Neutrophil (primary cell): ENCODE results near the gene LARP1.

ENCODE experiments used
- H3K27ac ChIP-seq: fragments of 200-600 bp; sonication (generic); 2 replicates; pipeline ENCODE4 v1.5.1; 2016; ENCODE audit warnings: mild to moderate bottlenecking, moderate library complexity
- H3K27me3 ChIP-seq: fragments of 200-600 bp; sonication (generic); 2 replicates; pipeline ENCODE4 v1.6.0; 2016; ENCODE audit warnings: mild to moderate bottlenecking
- H3K36me3 ChIP-seq: fragments of 200-600 bp; sonication (generic); 2 replicates; pipeline ENCODE4 v1.5.1; 2017
- H3K4me1 ChIP-seq, 2 experiments: fragments of 200-600 bp in 1 of 2; sonication (generic) in 1 of 2; 1 replicate in 1 of 2; 2 replicates in 1 of 2; pipeline versions ENCODE4 v1.5.1 to v1.6.1; 2013 to 2016; ENCODE audit warnings: low read depth in 1 of 2, low read length in 1 of 2, mild to moderate bottlenecking in 1 of 2, moderate library complexity in 1 of 2; ENCODE audit not compliant: control insufficient read depth in 1 of 2, insufficient read depth in 1 of 2
- H3K4me3 ChIP-seq, 2 experiments: fragments of 200-600 bp in 1 of 2; sonication (generic) in 1 of 2; 1 replicate in 1 of 2; 2 replicates in 1 of 2; pipeline ENCODE4 v1.5.1; 2013 to 2016; ENCODE audit warnings: low read depth in 1 of 2, low read length in 1 of 2, mild to moderate bottlenecking in 1 of 2, moderate library complexity in 1 of 2
- H3K9me3 ChIP-seq: fragments of 200-600 bp; sonication (generic); 2 replicates; pipeline ENCODE4 v1.5.1; 2016
- TF ChIP-seq, protein P1 (sequence below): fragments of 200-600 bp; sonication (generic); IDR thresholded peaks from 2 replicates; pipeline ENCODE4 v1.5.1; 2016; ENCODE audit warnings: antibody characterized with exemption

LARP1 gene

DNA sequence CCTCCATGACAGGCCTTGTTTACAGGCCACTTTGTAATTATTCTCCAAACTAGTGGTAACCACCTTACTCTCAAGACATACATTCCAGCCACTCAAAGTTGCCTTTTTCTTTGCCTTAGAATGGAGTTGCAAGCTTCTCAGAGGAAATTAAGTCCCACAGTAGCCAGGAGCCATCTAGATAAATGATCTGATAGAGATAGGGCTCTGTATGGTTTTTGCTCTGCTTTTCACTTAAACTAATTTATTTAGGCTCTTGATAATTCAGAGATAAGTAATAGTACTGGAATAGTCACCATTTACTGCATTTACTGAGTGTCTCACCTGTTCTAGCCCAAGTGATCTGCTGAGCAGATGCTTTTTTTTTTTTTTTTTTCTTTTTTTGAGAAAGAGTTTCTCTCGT lies 7.5 kb downstream of the LARP1 start:
- peak overlapping the region; percentile 7 for H3K27ac ChIP-seq
- H3K4me3 ChIP-seq: no peak overlapping the region
- no peaks in the 10 kb centered on the region for H3K9me3 ChIP-seq
- no peaks in the 10 kb centered on the region for H3K36me3 ChIP-seq
- no peaks in the 10 kb centered on the region for H3K27me3 ChIP-seq
- H3K4me1 ChIP-seq: peaks cover 36 to 37% of the 10 kb centered on the region in 2 experiments
- TF ChIP-seq, protein P1, sequence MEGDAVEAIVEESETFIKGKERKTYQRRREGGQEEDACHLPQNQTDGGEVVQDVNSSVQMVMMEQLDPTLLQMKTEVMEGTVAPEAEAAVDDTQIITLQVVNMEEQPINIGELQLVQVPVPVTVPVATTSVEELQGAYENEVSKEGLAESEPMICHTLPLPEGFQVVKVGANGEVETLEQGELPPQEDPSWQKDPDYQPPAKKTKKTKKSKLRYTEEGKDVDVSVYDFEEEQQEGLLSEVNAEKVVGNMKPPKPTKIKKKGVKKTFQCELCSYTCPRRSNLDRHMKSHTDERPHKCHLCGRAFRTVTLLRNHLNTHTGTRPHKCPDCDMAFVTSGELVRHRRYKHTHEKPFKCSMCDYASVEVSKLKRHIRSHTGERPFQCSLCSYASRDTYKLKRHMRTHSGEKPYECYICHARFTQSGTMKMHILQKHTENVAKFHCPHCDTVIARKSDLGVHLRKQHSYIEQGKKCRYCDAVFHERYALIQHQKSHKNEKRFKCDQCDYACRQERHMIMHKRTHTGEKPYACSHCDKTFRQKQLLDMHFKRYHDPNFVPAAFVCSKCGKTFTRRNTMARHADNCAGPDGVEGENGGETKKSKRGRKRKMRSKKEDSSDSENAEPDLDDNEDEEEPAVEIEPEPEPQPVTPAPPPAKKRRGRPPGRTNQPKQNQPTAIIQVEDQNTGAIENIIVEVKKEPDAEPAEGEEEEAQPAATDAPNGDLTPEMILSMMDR: no peak

DNA sequence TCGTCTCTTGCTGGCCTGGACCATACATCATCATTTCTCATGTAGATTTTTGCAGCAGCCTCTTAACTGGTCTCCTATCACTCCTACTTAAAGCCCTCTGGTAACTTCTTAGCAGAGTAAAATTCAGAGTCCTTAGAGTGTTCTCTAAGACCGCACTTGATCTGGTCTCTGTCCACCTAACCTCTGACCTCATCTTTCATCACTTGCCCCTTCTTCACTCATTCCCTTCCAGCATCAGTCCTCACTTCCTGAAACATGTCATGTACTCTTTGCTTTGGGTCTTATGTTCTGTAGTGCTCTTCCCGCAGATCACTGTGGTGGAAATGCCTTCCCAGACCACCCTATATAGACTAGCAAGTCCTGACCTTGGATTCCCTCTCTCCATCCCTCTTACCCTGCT lies 9.8 kb downstream of the LARP1 start:
- peaks cover 28 to 35% of the 10 kb centered on the region in 2 experiments for H3K4me1 ChIP-seq
- TF ChIP-seq, protein P1: no peak
- no peaks in the 10 kb centered on the region for H3K36me3 ChIP-seq
- no peak overlapping the region for H3K4me3 ChIP-seq
- H3K9me3 ChIP-seq: no peaks in the 10 kb centered on the region
- no peaks in the 10 kb centered on the region for H3K27me3 ChIP-seq
- no peak overlapping the region for H3K27ac ChIP-seq

DNA sequence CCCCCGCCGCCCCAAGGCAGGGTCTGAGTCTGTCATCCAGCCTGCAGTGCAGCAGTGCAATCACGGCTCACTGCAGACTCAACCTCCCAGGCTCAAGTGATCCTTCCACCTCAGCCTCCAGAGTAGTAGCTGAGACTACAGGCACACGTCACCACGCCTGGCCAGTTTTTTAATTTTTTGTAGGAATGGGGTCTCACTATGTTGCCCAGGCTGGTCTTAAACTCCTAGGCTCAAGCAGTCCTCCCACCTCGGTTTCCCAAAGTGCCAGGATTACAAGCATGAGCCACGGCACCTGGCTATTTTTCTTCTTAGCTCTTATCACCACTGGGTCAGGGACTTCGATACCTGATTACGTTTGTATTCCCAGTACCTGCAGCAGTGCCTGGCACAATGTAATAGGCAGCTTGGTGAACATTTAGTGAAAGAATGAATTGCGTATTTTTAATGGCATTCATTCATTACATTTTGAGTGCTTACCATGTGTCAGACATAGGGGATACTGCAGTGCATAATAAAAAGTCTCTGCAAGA lies 10.3 kb downstream of the LARP1 start:
- H3K4me1 ChIP-seq: peaks cover 29 to 35% of the 10 kb centered on the region in 2 experiments
- no peaks in the 10 kb centered on the region for H3K27me3 ChIP-seq
- no peaks in the 10 kb centered on the region for H3K36me3 ChIP-seq
- no peak overlapping the region for H3K4me3 ChIP-seq
- TF ChIP-seq, protein P1: no peak
- no peak overlapping the region for H3K27ac ChIP-seq
- no peaks in the 10 kb centered on the region for H3K9me3 ChIP-seq

DNA sequence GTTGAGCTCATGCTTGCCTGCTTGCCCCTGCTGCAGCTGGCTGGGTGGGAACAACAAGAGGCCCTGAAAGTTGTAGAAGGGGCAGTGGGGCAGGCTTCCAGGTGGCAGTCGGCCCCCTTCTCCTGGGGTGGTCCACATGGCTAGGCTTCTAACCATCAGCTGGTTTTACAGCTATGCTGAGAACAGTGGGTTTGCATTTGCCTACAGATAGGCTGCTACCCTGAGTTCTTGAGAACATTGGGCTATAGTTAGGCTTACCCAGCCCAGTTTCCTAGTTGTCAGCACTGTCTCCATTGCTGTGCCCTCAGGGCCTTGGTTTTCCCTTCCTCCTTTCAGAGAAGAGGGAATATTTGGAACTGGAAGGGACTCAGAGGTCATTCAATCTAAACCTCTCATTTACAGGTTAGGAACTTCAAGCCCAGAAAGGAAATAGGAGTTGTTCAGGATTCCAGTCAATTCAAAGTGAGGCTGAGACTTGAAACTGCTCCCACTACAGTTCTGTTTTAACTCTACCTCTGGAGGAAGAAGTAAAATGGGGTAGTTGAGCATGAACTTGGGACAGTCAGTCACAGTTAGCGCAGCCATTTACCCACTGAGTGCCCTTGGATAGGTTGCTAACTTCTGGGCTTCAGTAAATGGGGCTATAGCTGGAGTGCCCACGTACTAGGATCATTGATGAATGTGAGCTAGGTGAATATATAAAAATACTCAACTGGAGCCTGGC lies 11.5 kb downstream of the LARP1 start:
- Histone ChIP-seq H3K4me1 (peaks cover 19 to 27% of the 10 kb centered on the region in 2 experiments), H3K27ac (peak overlapping the region; percentile 19), H3K4me3 (no peak overlapping the region), H3K9me3 (no peaks in the 10 kb centered on the region), H3K27me3 (no peaks in the 10 kb centered on the region), H3K36me3 (no peaks in the 10 kb centered on the region)
- TF ChIP-seq, protein P1: no peak

DNA sequence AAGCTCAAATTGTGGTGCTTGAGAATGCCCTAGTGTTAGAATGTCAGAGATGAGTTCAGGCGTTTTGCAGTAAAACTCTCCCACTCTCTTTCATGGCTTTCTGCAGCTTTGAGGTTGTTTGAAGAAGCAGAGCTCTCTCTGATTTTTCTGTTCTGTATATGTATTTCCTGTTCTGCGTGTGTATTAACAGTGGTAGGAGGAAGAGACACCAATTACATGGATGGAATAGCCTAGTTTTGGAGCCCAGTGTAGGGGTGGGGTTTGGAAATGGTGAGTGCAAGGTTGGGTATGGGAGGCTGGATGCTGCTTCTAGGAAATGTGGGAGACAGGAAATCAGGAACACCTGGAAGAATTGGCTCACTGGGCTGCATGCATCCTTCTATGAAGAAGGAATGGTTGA lies 12.4 kb downstream of the LARP1 start:
- H3K9me3 ChIP-seq: no peaks in the 10 kb centered on the region
- TF ChIP-seq, protein P1: no peak
- H3K4me3 ChIP-seq: no peak overlapping the region
- no peaks in the 10 kb centered on the region for H3K27me3 ChIP-seq
- peak overlapping the region; percentile 19 for H3K27ac ChIP-seq
- peaks cover 17 to 26% of the 10 kb centered on the region in 2 experiments for H3K4me1 ChIP-seq
- H3K36me3 ChIP-seq: no peaks in the 10 kb centered on the region
